ENCODE results near the gene PPP1CB.

Gene PPP1CB

DNA sequence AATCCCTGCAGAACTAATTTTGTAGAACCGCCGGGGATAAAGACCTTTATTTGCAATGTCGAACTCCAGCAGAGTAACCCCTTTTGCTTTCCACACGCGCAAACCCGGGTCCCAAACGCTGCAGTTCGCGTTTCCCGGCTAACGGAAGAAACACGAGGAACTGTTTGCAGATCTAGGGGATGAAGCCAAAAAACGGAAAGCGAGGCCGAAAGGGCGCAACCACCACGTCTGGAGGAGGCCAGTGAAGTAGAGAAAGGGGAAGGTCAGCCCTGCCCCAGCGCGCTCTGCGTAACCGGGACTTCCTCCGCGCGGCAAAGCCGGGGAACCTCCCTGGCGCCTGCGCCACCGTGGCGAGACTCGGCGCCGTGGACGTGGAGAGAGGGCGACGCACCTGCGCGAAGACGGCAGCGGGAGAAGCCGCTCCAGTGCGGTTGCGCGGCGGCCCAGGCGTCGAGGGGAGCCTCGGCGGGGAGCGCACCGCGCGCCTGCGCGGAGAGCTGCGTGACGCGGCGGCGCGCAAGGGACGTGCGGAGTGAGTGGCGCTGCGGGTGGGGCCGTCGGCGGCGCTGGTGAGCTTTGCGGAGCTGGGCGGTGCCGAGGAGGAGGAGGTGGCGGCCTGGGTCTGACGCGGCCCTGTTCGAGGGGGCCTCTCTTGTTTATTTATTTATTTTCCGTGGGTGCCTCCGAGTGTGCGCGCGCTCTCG is at the start of gene PPP1CB:
Gene PPP1CB, plus strand, starts transcription at position 579 of the 704 bp plus-strand sequence. CDS start 295 bp downstream, outside the sequence.
- Histone ChIP-seq H3K36me3 (peaks cover 2% of the 10 kb centered on the region; the same call in 1 of the 2 replicates), H3K4me1 (peaks cover 43% of the 10 kb centered on the region), H3K4me2 (peak within 1 kb of the TSS; percentile 88), H3K9ac (peak within 1 kb of the TSS; percentile 99), H3K27ac (peak within 1 kb of the TSS; percentile 97), H3K9me3 (no peaks in the 10 kb centered on the region), H3K27me3 (no peaks in the 10 kb centered on the region), H3K4me3 (peak within 1 kb of the TSS; percentile 96), H4K20me1 (peaks cover 44% of the 10 kb centered on the region)
- TF ChIP-seq Cebpa-rat (IDR thresholded peaks at IDR 0.05) = no peak

GRCh38 chr2:28702415-28702861 is 49.2 kb upstream of the PPP1CB start:
- H3K4me2 ChIP-seq = peak overlapping the region; percentile 44
- H3K36me3 ChIP-seq = no peaks in the 10 kb centered on the region
- H3K4me3 ChIP-seq = no peak overlapping the region
- H3K9me3 ChIP-seq = peaks cover 24% of the 10 kb centered on the region
- H4K20me1 ChIP-seq = no peaks in the 10 kb centered on the region
- TF ChIP-seq Cebpa-rat (IDR thresholded peaks at IDR 0.05) = no peak
- no peaks in the 10 kb centered on the region for H3K27me3 ChIP-seq
- H3K27ac ChIP-seq = no peak overlapping the region
- H3K4me1 ChIP-seq = peaks cover 23% of the 10 kb centered on the region
- no peak overlapping the region for H3K9ac ChIP-seq

DNA sequence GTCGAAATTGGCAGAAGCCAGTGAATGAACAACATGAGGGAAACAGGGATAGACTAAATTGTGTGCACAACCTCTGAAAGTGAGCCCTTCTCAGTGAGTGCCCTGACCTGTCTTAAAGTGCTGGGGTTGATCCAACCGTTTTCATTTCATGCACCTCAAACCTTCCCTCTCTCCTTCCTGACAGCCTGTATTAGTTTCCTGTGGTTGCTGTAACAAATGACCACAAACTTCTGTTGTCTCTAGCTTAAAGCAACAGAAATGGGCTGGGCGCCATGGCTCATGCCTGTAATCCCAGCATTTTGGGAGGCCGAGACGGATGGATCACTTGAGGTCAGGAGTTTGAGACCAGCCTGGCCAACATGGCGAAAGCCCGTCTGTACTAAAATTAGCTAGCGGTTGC is 48.8 kb upstream of the PPP1CB start:
- peaks cover 24% of the 10 kb centered on the region for H3K9me3 ChIP-seq
- no peaks in the 10 kb centered on the region for H3K36me3 ChIP-seq
- peaks cover 23% of the 10 kb centered on the region for H3K4me1 ChIP-seq
- H3K4me3 ChIP-seq = no peak overlapping the region
- no peak overlapping the region for H3K9ac ChIP-seq
- no peak for TF ChIP-seq Cebpa-rat (IDR thresholded peaks at IDR 0.05)
- H3K4me2 ChIP-seq = peak overlapping the region; percentile 44
- H3K27ac ChIP-seq = no peak overlapping the region
- H4K20me1 ChIP-seq = no peaks in the 10 kb centered on the region
- H3K27me3 ChIP-seq = no peaks in the 10 kb centered on the region

- Histone ChIP-seq H3K9ac (no peak overlapping the region), H3K4me2 (no peak overlapping the region), H4K20me1 (no peaks in the 10 kb centered on the region), H3K27ac (no peak overlapping the region), H3K4me1 (peaks cover 23% of the 10 kb centered on the region), H3K4me3 (no peak overlapping the region), H3K36me3 (no peaks in the 10 kb centered on the region), H3K9me3 (peaks cover 24% of the 10 kb centered on the region), H3K27me3 (no peaks in the 10 kb centered on the region)
- no peak for TF ChIP-seq Cebpa-rat (IDR thresholded peaks at IDR 0.05)
Observed at GRCh38 chr2:28704621-28705020, 47.0 kb upstream of the PPP1CB start.

DNA sequence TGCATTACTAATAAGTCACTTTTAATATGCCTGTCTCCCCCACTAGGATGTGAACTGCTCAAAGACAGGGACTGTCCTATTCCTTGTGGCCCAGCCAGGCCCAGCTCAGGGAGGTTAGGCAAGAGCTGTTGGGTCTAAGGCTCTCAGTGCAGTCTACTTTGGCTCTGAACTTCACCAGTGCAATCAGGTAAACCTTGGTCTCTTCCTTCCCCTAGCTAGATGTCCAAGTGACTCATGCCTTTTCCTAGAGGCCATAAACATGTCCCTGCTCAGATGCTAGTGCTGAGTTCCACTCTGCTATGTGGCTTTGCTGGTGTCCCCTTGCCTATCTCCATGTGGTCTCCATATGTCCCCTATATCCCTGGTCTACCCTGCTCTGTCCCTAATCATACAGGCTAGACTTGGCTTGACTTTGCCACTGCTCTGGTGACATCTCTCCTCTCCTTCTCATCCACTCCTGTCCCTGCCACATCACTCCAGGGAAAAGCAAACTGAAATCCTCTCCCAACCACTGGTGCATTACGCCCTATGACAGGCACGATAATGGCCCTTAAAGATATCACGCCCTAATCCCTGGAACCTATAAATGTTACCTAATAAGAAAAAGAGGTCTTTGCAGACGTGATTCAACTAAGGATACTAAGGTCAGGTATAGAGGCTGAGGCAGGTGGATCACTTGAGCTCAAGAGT is 45.7 kb upstream of the PPP1CB start:
- no peak overlapping the region for H3K9ac ChIP-seq
- peaks cover 23% of the 10 kb centered on the region for H3K4me1 ChIP-seq
- H3K27ac ChIP-seq = no peak overlapping the region
- H3K4me3 ChIP-seq = no peak overlapping the region
- TF ChIP-seq Cebpa-rat (IDR thresholded peaks at IDR 0.05) = no peak
- peaks cover 24% of the 10 kb centered on the region for H3K9me3 ChIP-seq
- no peaks in the 10 kb centered on the region for H4K20me1 ChIP-seq
- no peaks in the 10 kb centered on the region for H3K27me3 ChIP-seq
- no peaks in the 10 kb centered on the region for H3K36me3 ChIP-seq
- no peak overlapping the region for H3K4me2 ChIP-seq

- Histone ChIP-seq H3K4me1 (peaks cover 18% of the 10 kb centered on the region), H3K27me3 (no peaks in the 10 kb centered on the region), H3K27ac (no peak overlapping the region), H3K4me3 (no peak overlapping the region), H3K36me3 (no peaks in the 10 kb centered on the region), H4K20me1 (no peaks in the 10 kb centered on the region), H3K9me3 (peaks cover 24% of the 10 kb centered on the region), H3K4me2 (no peak overlapping the region), H3K9ac (no peak overlapping the region)
- no peak for TF ChIP-seq Cebpa-rat (IDR thresholded peaks at IDR 0.05)
Observed at GRCh38 chr2:28707592-28707991, 44.0 kb upstream of the PPP1CB start.

- no peak for TF ChIP-seq Cebpa-rat (IDR thresholded peaks at IDR 0.05)
- Histone ChIP-seq H3K4me1 (peaks cover 6% of the 10 kb centered on the region; the same call in 1 of the 2 replicates), H3K27ac (no peak overlapping the region), H3K9ac (no peak overlapping the region), H3K36me3 (no peaks in the 10 kb centered on the region), H3K4me2 (no peak overlapping the region), H3K27me3 (no peaks in the 10 kb centered on the region), H4K20me1 (no peaks in the 10 kb centered on the region), H3K9me3 (peaks cover 24% of the 10 kb centered on the region), H3K4me3 (no peak overlapping the region)
Observed at GRCh38 chr2:28709101-28709500, 42.5 kb upstream of the PPP1CB start.

- Histone ChIP-seq H3K27ac (no peak overlapping the region), H3K4me1 (peaks cover 6% of the 10 kb centered on the region), H3K9ac (no peak overlapping the region), H3K4me2 (no peak overlapping the region), H4K20me1 (no peaks in the 10 kb centered on the region), H3K36me3 (no peaks in the 10 kb centered on the region), H3K9me3 (peaks cover 14% of the 10 kb centered on the region), H3K27me3 (no peaks in the 10 kb centered on the region), H3K4me3 (no peak overlapping the region)
- TF ChIP-seq Cebpa-rat (IDR thresholded peaks at IDR 0.05) = no peak
Observed at GRCh38 chr2:28710545-28710944, 41.1 kb upstream of the PPP1CB start.

- no peak overlapping the region for H3K27ac ChIP-seq
- no peak overlapping the region for H3K9ac ChIP-seq
- H3K4me3 ChIP-seq = no peak overlapping the region
- no peak overlapping the region for H3K4me2 ChIP-seq
- H3K27me3 ChIP-seq = no peaks in the 10 kb centered on the region
- 0 out of 2 replicates have a peak, but pooled peaks have one; percentile 32 for TF ChIP-seq Cebpa-rat (IDR thresholded peaks at IDR 0.05)
- H3K9me3 ChIP-seq = no peaks in the 10 kb centered on the region
- H3K4me1 ChIP-seq = peaks cover 25% of the 10 kb centered on the region
- no peaks in the 10 kb centered on the region for H3K36me3 ChIP-seq
- H4K20me1 ChIP-seq = no peaks in the 10 kb centered on the region
Observed at GRCh38 chr2:28713577-28714298, 37.9 kb upstream of the PPP1CB start.
